HCT116 (cell line): ENCODE data around the gene MT4. TPM values are rescaled to one million over a fixed set of nuclear protein-coding genes. Genes with fewer than 3 reads are reported as not detected.

Source experiments
- ATAC-seq: fragments of 200-7000 bp; cut with Tn5 transposase; 2 replicates; pipeline ENCODE4 v1.9.1; 2020; ENCODE audit warnings: mild to moderate bottlenecking, moderate library complexity
- BruUV-seq: library from RNA; stranded (reverse); fragments of 400-500 nt; replicated peaks from 2 replicates; lab custom pipeline; 2021; lab: Mats Ljungman, UMichigan
- CTCF ChIA-PET: fragments of 300-600 bp; sonication (Branson Sonifier 250); formaldehyde crosslinking; loops from one replicate; lab custom pipeline; 2021; ENCODE audit warnings: antibody characterized with exemption; lab: Charles Lee
- POLR2A ChIA-PET: fragments of 300-600, 350-600 bp; sonication (Branson Sonifier 250); formaldehyde crosslinking; loops from one replicate; lab custom pipeline; 2021; ENCODE audit warnings: antibody characterized with exemption; lab: Charles Lee
- RAD21 ChIA-PET, 2 experiments: fragments of 300-600 bp; sonication (Branson Sonifier 250); formaldehyde crosslinking; loops; one replicate each; lab custom pipeline; 2023; ENCODE audit warnings: low total read pairs in 2 of 2; ENCODE audit not compliant: uncharacterized antibody in 2 of 2, unreplicated experiment in 2 of 2, low non-redundant PET in 1 of 2; lab: Charles Lee
- DNase-seq: peaks from one replicate; pipeline ENCODE4 v3.0.0-alpha.2; 2010; ENCODE audit warnings: low read depth, low spot score
- H2AFZ ChIP-seq: fragments of 200-600 bp; shearing (Covaris generic), sonication (generic); 2 replicates; pipeline ENCODE4 v1.6.1; 2017; ENCODE audit warnings: low read depth, mixed run types, mixed read lengths, antibody characterized with exemption, low read length; ENCODE audit not compliant: poor library complexity, severe bottlenecking
- H3K27ac ChIP-seq: 2 replicates; pipeline ENCODE4 v1.5.1; 2012; ENCODE audit warnings: low read depth, low read length
- H3K27me3 ChIP-seq: fragments of 200-600 bp; sonication (generic); 2 replicates; pipeline ENCODE4 v1.6.1; 2016; ENCODE audit warnings: mixed run types, low read length, mixed read lengths; ENCODE audit not compliant: insufficient read depth
- H3K36me3 ChIP-seq, 2 experiments: fragments of 200-500 bp in 1 of 2; fragments of 200-600 bp in 1 of 2; sonication (Bioruptor generic) in 1 of 2; sonication (generic) in 1 of 2; 2 replicates each; pipeline versions ENCODE4 v1.5.1 to v1.6.1; 2014 to 2016; ENCODE audit warnings: low read length in 2 of 2, inconsistent platforms in 1 of 2, mixed read lengths in 1 of 2, mixed run types in 1 of 2; ENCODE audit not compliant: insufficient read depth in 2 of 2, control insufficient read depth in 1 of 2
- H3K4me1 ChIP-seq, 2 experiments: fragments of 200-600 bp in 1 of 2; sonication (generic) in 1 of 2; 2 replicates each; pipeline versions ENCODE4 v1.5.1 to v1.6.1; 2012 to 2017; ENCODE audit warnings: low read length in 2 of 2, inconsistent platforms in 1 of 2, mild to moderate bottlenecking in 1 of 2, mixed read lengths in 1 of 2, mixed run types in 1 of 2, moderate library complexity in 1 of 2; ENCODE audit not compliant: insufficient read depth in 2 of 2, control insufficient read depth in 1 of 2
- H3K4me2 ChIP-seq: fragments of 200-600 bp; sonication (generic); 2 replicates; pipeline ENCODE4 v1.6.1; 2017; ENCODE audit warnings: mixed run types, low read length, mixed read lengths
- H3K4me3 ChIP-seq, 2 experiments: fragments of 200-600 bp in 1 of 2; sonication (generic) in 1 of 2; replicated peaks in 1 of 2; 2 replicates each; pipeline ENCODE4 v1.5.1; 2011 to 2016; ENCODE audit warnings: low read length in 2 of 2, control low read depth in 1 of 2, low read depth in 1 of 2, mild to moderate bottlenecking in 1 of 2, mixed read lengths in 1 of 2, mixed run types in 1 of 2
- H3K79me2 ChIP-seq: fragments of 200-600 bp; sonication (generic); 2 replicates; pipeline ENCODE4 v1.6.1; 2017; ENCODE audit warnings: mild to moderate bottlenecking, mixed run types, low read length, moderate library complexity, mixed read lengths; ENCODE audit not compliant: insufficient read depth
- H3K9ac ChIP-seq: fragments of 200-600 bp; sonication (generic); 2 replicates; pipeline ENCODE4 v1.6.1; 2016; ENCODE audit warnings: low read length, mixed read lengths
- H3K9me2 ChIP-seq: fragments of 200-600 bp; sonication (generic), shearing (Covaris generic); 2 replicates; pipeline ENCODE4 v1.6.1; 2017; ENCODE audit warnings: mixed run types, mild to moderate bottlenecking, moderate library complexity; ENCODE audit not compliant: insufficient read depth
- H3K9me3 ChIP-seq, 2 experiments: fragments of 200-500 bp in 1 of 2; fragments of 200-600 bp in 1 of 2; sonication (Bioruptor generic) in 1 of 2; sonication (generic) in 1 of 2; 2 replicates each; pipeline ENCODE4 v1.6.1; 2014 to 2017; ENCODE audit warnings: low read length in 2 of 2, mixed read lengths in 2 of 2, inconsistent platforms in 1 of 2, low read depth in 1 of 2, mild to moderate bottlenecking in 1 of 2, mixed run types in 1 of 2, moderate library complexity in 1 of 2; ENCODE audit not compliant: control insufficient read depth in 1 of 2, insufficient read depth in 1 of 2
- H4K20me1 ChIP-seq: fragments of 200-600 bp; sonication (generic), shearing (Covaris generic); 2 replicates; pipeline ENCODE4 v1.6.1; 2017; ENCODE audit warnings: mixed run types, mild to moderate bottlenecking, moderate library complexity; ENCODE audit not compliant: insufficient read depth
- CEBPB ChIP-seq: IDR thresholded peaks from 2 replicates; pipeline ENCODE4 v1.6.1; 2012; ENCODE audit warnings: low read depth
- EGR1 ChIP-seq: IDR thresholded peaks from 2 replicates; pipeline ENCODE4 v1.6.1; 2012; ENCODE audit warnings: low read depth
- ELF1 ChIP-seq: IDR thresholded peaks from 2 replicates; pipeline ENCODE4 v1.6.1; 2012; ENCODE audit warnings: low read depth, borderline replicate concordance
- EZH2phosphoT487 ChIP-seq: fragments of 200-600 bp; IDR thresholded peaks from 2 replicates; pipeline ENCODE4 v1.6.1; 2018; ENCODE audit warnings: antibody characterized with exemption, borderline replicate concordance
- FOSL1 ChIP-seq: IDR thresholded peaks from 2 replicates; pipeline ENCODE4 v1.6.1; 2012; ENCODE audit warnings: low read depth
- SP1 ChIP-seq: IDR thresholded peaks from 2 replicates; pipeline ENCODE4 v1.6.1; 2012; ENCODE audit warnings: low read depth
- SRF ChIP-seq: IDR thresholded peaks from 2 replicates; pipeline ENCODE4 v1.6.1; 2012; ENCODE audit warnings: low read depth
- YY1 ChIP-seq: IDR thresholded peaks from 2 replicates; pipeline ENCODE4 v1.6.1; 2011; ENCODE audit warnings: low read length, low read depth, moderate library complexity, mild to moderate bottlenecking; ENCODE audit not compliant: insufficient replicate concordance; ENCODE audit errors: extremely low read depth
- ZFX ChIP-seq: fragments of 450-650 bp; IDR thresholded peaks from 2 replicates; pipeline ENCODE4 v1.6.1; 2017
- intact Hi-C: fragments of 100-400 bp; cut with micrococcal nuclease; formaldehyde crosslinking; loops from 2 replicates; pipeline ENCODE4 v1.10.0; 2022
- total RNA-seq: library from RNA; stranded (reverse); gene quantifications from one replicate; pipeline ENCODE4 v1.2.1, GENCODE V29; 2021; ENCODE audit not compliant: unreplicated experiment
- TF ChIP-seq, protein P1 (sequence below): IDR thresholded peaks from 2 replicates; pipeline ENCODE4 v1.6.1; 2012
- TF ChIP-seq, protein P2 (sequence below): IDR thresholded peaks from 2 replicates; pipeline ENCODE4 v1.6.1; 2012; ENCODE audit warnings: low read depth

Gene MT4
- total RNA-seq, 1 experiment from 2014 or later, result not detected

DNA sequence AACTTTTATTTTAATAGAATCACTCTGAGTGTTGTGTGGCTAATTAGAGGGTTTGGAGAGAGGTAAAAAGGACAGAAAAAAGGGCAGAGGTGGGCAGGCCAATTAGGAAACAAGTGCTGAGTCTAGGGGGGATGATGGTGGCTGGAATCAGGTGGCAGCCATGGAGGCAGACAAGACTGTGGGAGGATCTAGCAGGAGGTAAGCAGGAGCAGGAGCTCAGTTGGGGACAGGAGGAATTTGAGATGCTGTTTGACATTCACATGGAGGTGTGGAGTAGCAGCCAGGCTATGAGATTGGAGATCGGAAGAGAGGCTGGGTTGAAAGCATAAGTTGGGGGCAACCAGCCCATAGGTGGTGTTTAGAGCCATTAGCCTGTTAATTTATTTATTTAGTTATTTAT, 3.7 kb upstream of the MT4 start:
- ChIA-PET RAD21 (no interaction called here), POLR2A (no interaction called here), CTCF (no interaction called here)
- Histone ChIP-seq H4K20me1 (no peaks in the 10 kb centered on the region), H3K36me3 (no peaks in the 10 kb centered on the region), H3K4me2 (no peak overlapping the region), H3K9me2 (no peaks in the 10 kb centered on the region), H3K79me2 (no peaks in the 10 kb centered on the region), H3K4me3 (no peak overlapping the region), H3K4me1 (no peaks in the 10 kb centered on the region), H3K27me3 (peaks cover 8% of the 10 kb centered on the region), H3K9ac (no peak overlapping the region), H3K27ac (no peak overlapping the region), H3K9me3 (no peaks in the 10 kb centered on the region), H2AFZ (no peak overlapping the region)
- TF ChIP-seq SP1, result no peak
- TF ChIP-seq EZH2phosphoT487, result no peak
- TF ChIP-seq FOSL1, result no peak
- TF ChIP-seq, protein P1, sequence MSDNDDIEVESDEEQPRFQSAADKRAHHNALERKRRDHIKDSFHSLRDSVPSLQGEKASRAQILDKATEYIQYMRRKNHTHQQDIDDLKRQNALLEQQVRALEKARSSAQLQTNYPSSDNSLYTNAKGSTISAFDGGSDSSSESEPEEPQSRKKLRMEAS, result no peak
- TF ChIP-seq, protein P2, sequence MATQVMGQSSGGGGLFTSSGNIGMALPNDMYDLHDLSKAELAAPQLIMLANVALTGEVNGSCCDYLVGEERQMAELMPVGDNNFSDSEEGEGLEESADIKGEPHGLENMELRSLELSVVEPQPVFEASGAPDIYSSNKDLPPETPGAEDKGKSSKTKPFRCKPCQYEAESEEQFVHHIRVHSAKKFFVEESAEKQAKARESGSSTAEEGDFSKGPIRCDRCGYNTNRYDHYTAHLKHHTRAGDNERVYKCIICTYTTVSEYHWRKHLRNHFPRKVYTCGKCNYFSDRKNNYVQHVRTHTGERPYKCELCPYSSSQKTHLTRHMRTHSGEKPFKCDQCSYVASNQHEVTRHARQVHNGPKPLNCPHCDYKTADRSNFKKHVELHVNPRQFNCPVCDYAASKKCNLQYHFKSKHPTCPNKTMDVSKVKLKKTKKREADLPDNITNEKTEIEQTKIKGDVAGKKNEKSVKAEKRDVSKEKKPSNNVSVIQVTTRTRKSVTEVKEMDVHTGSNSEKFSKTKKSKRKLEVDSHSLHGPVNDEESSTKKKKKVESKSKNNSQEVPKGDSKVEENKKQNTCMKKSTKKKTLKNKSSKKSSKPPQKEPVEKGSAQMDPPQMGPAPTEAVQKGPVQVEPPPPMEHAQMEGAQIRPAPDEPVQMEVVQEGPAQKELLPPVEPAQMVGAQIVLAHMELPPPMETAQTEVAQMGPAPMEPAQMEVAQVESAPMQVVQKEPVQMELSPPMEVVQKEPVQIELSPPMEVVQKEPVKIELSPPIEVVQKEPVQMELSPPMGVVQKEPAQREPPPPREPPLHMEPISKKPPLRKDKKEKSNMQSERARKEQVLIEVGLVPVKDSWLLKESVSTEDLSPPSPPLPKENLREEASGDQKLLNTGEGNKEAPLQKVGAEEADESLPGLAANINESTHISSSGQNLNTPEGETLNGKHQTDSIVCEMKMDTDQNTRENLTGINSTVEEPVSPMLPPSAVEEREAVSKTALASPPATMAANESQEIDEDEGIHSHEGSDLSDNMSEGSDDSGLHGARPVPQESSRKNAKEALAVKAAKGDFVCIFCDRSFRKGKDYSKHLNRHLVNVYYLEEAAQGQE, result no peak
- TF ChIP-seq ELF1, result no peak
- TF ChIP-seq EGR1, result no peak
- TF ChIP-seq SRF, result no peak
- TF ChIP-seq YY1, result no peak
- no peak for TF ChIP-seq CEBPB
- TF ChIP-seq ZFX, result no peak
- DNase-seq, result no peak
- intact Hi-C loops, result no loop called here
- BruUV-seq, result no TSS peak
- no peak for ATAC-seq
